A204.1 (cell line): ENCODE measurements around the gene KCTD1.
"Not testable (repeated sequence)": the region's sequence is repeated elsewhere in the genome, so short reads cannot be mapped to it uniquely, and the experiment has no call there.

Experiments
- FAIRE-seq: peaks from 2 replicates; lab custom pipeline; 2012; peaks lifted over from hg19 to GRCh38; lab: Jason Lieb, UNC

The KCTD1 gene

DNA sequence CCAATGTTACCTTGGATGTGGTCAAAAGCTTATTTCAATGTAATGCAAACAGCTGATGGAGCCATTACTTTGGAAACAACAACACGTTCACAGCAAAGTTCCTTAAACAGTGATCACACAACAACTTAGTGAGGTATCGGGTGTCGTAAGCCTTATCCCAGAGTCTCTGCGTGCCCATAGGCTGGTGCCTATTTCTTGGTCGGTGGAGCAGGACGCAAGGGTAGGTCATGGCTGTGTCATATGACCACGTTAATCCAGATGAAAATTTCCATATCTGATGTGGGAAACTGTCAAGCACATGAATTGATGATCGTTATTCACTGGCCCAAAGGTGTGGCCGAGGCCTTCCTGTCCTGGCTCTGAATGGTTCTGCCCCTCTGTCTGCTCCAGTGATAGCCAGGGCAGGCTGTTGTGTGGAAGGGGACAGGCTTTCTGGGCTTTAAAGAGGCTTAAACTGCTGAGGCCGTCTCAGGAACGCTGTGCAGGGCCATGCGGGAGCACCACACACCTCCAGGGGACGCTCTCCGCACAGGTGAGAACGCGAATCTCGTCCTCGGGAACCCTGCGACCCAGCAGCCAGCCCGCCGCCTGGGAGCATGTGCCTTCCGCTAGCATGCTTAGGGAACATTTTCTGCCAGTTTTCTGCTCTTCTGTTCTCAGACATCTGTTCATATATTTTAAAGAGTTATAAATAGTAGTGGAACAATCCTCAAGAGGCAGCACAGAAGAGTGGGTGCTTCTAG, 90.6 kb downstream of the KCTD1 start:
- FAIRE-seq = no peak

DNA sequence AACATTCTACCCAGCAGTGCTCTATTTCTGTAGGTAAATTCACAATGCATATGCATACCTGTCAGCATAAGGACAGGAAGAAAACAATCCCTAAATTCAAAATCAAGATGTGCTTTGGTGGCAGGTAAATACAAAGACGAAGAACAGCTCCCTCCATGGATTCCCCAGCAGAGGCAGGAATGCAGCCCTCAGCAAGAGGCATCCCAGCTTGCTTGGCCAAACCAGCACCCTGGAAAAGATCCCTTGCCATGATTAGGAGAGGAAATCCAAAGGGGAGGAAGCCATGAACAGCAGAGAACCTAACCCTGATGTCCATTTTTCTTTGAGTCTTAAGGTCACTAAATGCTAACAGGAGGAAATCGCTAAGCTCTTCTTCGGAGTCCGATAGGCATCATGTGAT, 91.2 kb downstream of the KCTD1 start:
- FAIRE-seq = no peak

DNA sequence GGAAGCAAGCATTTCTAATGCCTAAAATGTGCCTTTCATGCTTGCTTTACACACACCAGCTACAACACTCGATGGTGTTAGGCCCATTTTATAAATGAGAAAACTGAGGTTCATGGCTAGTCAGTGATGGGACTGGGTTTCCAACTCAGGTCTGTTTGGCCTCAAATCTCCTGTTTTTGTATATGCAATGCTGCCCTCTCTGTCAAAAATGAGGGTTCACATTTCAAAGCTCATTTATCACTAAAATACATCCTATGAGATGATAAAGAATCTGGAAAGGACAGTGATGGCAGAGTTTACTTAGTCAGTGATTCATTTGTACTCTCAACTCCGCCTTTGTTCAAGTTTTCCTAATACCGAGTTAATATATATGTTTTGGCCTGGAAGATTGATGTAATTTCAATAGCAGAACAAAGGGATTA, 92.3 kb downstream of the KCTD1 start:
- FAIRE-seq = no peak

GRCh38 chr18:26455639-26456038, 92.7 kb downstream of the KCTD1 start:
- FAIRE-seq = no peak

- no peak for FAIRE-seq
Observed at GRCh38 chr18:26454616-26455015, 93.7 kb downstream of the KCTD1 start.

DNA sequence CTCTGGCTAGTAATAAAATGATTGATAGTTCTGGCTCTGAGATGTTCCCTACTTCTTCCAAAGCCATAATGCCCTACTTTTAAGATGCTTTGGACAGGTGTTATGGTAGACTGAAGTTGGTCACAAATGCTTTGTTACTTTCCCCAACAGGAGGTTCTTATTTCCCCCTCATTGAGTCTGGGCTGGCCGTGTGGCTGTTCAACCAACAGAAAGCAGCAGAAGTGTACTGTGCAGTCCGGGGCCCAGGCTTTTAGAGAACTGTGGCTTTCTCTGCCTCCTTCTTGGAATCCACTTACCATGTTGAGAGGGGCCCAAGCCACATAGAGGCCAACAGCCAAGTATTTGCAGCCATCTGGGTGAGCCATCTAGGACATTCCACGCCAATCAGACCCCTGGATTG, 94.2 kb downstream of the KCTD1 start:
- FAIRE-seq = no peak

GRCh38 chr18:26453386-26453901, 94.9 kb downstream of the KCTD1 start:
- FAIRE-seq = no peak

DNA sequence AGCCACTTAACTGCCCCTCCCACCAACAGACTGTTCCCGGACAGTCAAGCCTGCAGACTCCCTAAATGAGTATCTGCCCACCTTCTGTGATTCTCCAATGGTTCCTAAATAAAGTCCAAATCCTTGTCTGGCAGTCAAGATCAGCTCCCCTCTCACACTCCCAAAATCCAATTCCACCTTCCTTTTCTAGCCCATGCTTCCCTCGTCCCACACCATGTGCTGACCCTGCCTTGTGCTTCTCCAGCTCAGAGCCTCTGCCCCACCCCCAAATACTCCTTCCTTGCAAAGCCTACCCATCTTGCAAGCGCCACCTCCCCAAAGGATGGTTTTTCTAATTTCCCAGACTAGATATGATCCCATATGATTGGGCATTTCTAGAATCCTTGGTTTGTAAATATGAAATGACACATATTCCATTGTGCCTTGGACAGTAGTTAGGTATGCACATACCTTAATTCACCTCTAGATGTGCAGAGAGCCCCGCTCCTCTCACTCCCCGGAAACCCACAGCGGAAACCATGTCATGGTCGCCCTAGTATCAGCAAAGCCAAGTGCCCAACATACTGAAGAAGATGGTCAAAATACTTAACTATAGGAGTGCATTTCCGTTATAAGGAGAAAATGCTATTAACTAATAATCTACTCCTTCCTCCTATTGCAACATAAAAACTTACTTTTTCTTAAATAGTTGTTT, 97.2 kb downstream of the KCTD1 start:
- no peak for FAIRE-seq

- no peak for FAIRE-seq
Observed at GRCh38 chr18:26448714-26449159, 99.6 kb downstream of the KCTD1 start.

- FAIRE-seq = no peak
Observed at GRCh38 chr18:26443853-26444252, 104.5 kb downstream of the KCTD1 start.

DNA sequence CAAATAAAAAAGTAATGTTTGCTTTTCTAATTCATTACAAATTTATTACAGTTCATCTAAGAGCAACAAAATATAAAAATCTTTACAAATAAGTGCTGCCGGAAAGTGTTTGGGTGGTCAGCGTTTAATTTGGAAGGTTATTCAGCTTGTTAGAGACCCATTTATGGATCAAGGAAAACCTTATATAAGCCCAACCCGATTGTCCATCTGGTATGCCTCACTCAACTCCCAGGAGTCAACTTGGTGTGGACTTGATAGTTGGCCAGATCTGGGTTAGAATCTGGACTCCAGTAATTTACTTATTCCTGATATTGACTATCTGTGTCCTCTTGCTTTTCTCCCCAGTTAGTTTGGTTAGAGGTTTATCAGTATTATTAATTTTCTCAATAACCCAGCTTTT, 106.2 kb downstream of the KCTD1 start:
- FAIRE-seq = no peak

DNA sequence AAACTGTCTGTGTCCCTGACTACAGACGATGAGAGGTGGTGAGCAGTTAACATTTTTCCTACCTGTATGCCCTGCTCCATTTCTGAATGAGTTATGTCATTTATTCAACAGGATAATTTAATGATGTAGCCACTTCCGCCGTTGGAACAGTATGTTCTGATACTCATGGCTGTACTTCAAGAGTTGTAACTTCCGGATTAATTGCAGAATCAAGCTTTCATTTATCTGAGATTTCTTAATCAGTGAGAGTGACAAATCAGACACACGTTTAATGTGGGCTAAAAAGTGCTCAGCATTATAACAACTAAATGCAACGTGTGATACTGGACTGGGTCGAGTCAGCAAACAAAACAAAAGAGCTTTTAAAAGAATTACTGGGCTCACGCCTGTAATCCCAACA, 107.7 kb downstream of the KCTD1 start:
- no peak for FAIRE-seq

DNA sequence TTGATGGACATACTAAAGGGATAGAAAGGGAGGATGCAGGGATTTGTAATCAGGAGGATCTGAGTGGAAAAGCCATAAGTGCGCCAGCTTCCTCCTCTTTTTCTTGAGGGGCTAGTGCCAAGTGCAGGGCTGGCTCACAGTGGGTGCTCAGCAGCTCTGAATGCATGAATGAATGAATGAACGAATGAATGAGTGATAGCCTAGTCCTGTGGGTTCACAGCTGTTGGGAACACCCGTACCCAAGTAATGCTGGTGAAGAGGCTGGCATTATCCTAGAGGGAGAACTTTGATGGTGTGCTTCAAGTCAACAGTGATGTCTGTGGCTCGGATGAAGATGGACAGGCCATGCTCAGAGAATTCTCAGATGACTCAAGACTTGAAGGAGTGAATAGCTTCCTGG, 108.8 kb downstream of the KCTD1 start:
- FAIRE-seq = no peak

DNA sequence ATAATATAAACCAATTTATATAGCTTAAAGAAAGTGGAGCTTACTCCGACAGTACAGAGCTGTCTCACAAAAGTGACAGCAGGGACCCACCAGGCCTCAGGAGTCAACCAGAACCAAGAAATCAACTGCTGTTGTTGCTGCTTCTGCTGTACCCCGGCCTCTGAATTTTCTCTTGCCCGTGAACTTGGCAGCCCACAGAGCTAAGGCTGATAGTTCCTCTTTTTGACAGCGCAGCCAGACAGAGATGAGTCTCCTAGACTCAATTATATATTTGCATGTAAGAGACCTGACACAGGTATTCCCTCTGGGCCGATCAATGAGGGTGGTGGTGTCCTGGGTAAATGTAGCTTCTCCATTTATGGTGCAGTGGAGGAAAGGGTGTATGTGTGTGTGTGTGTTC, 109.4 kb downstream of the KCTD1 start:
- no peak for FAIRE-seq

- FAIRE-seq = not testable (repeated sequence)
Observed at GRCh38 chr18:26437634-26438033, 110.7 kb downstream of the KCTD1 start.

DNA sequence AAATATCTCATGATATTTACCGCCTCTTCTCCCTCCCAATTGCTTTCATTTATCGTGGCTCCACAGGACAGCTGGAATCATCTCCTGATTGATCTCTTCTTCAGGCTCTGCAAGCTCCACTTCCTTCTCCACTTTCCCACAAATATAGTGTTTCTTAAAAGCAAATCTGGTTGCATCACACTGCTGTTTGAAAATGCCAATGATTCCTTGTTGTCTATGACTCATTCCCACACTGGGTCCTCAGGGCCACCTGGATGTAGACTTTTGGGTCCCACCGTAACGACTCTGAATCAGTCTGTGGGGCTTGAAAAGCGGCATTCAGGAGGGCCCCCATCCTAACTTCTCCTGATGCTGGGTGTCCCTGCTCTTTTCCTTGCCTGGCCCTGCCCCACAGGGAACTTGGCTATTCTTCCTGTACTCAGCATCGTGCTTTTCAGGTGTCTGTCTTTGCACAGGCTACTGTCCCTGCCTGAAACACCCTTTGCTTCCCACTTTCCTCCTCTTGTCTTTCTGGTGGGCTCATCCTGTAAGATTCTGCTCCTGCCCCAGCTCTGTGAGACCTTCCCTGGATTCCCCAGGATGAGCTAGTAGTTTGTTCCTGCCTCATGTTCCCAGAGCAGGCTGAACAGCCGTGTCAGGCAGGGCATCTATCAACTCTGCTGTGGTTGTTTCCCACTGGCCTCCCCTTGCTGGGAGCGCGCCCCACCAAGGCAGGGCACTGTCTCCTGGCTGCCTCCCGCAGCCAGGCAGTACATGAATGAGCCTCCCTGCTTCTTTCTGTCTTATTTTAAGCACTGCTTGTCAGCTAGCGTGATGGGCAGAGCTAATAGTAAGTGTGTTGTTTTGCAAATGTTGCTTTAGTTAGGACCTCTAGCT, 111.9 kb downstream of the KCTD1 start:
- FAIRE-seq = no peak

DNA sequence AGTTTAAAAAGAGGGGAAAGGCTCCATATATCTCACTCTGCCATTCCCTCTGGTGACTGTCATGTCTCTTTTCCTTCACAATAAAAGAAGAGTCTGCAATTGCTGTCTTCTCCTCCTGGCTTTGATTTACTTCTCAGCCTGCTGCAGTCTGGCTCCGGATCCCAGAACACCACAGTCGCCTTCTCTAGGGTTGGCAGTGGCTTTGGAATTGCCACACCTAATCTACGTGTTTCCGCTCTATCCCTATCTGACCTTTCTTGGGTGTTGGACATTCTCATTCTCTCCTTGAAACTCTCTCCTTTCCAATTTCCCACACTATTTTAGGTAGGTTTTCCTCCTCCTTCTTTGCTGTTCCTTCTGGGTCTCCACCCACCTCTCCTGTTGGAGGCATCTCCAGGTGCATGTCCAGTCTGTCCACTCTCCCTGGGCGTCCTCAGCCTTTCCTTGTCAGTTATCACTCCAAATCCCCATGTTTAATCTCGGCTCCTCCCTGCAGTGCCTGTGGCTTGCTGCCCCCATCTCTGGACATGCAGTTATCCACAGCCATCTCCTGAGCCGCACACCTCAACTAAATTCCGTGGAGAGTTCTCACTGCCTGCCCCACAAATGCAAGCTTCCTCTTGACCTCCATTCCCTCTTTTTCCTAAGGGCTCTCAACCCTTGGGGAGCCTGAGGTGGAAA, 112.8 kb downstream of the KCTD1 start:
- no peak for FAIRE-seq

- no peak for FAIRE-seq
Observed at GRCh38 chr18:26434887-26435286, 113.5 kb downstream of the KCTD1 start.

DNA sequence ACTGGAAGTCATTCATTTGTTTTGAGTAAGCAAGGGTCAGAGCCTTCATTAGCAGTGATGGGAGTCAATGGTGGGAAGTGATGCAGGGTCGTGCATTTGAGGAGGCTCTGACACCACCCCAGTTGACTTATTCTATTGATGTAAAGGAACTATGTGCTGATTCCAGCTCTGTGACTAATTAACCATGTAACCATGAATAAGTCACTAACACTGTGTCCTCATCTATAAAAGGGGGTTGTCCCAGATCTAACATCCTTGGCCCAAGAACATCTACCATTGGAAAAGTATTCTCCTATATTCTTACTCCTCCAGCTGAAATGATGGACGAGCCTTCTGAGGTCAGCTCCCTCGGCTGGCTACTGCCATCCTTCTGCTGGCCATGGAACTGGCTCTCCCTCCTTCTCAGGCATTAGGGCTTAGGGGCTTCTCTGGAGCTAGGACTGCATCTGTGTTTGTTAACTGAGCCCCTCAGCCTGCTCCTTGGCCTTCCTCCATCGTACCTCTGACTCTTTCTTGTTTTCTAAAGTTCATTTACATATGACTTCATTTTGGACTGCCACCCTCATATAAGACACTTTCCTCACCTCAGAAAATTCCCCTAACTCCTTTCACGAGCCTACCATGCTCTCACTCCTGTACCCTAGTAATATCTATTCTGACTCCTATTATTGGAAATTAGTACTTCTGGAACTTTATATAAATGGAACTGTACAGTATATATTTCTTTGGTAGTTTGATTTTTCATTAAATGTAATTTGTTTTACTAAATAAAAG, 115.5 kb downstream of the KCTD1 start:
- FAIRE-seq = no peak

DNA sequence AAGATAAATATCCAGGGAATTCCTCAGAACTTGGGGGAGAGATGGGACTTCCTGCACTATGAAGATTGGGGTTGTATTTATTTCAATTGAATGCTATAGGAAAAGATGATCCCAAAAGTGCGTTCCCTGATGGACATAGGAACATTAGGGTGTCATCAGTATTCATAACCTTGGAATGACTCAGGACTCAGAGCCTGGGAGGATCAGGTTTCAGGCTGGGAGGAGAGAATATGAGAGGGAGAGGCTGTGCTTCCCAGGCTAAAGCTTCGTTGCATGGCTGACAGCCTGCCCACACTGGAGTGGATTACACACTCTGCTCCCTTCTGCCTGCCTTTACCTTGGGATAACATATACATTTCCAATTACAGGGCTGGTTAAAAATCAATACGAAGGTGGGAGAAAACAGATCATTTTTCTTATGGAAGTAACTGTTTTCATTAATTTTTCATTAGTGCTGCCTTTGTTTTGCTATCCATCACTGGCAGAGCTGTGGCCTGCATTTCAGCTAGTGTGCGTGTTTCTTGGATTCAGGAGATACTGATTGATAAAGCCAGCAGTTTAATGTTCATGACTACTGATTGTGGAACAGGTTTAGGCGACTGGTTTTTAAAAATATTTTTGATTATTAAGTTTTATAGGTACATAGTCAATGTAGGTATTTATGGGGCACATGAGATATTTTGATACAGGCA, 118.7 kb downstream of the KCTD1 start:
- no peak for FAIRE-seq

DNA sequence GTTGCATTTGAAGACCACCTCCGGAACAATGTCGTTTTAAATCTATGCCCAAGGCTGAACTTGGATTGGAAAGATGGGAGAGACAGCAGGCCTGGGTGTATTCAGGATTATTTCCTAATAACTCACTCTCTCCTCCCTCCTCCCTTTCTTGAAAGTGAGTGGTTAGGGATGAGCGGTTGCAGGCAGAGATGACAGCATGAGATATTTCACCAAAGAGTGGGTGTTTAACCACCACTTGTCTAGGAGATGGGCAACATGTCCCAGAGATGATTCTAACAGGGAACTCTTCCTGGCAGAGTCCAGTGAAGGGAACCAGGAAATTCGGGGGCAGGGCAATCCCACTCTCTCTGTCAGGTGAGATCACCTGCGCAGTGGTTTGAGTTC, 123.2 kb downstream of the KCTD1 start:
- no peak for FAIRE-seq
